Large intestine (tissue), 3 donors: ENCODE measurements around the gene FMOD. TPM values are rescaled to one million over a fixed set of nuclear protein-coding genes. Genes with fewer than 3 reads are reported as not detected.
"Not testable (repeated sequence)": the region's sequence is repeated elsewhere in the genome, so short reads cannot be mapped to it uniquely, and the experiment has no call there.

Experiments used
- DNase-seq, 2 donors: peaks; one replicate each; pipeline versions ENCODE4 v3.0.0 to v3.0.0-alpha.2; 2013
- H3K27ac ChIP-seq: one replicate; pipeline ENCODE4 v1.5.1; 2013; ENCODE audit warnings: low read length
- H3K27me3 ChIP-seq: 2 replicates; pipeline ENCODE4 v1.6.1; 2013; ENCODE audit warnings: low read length; ENCODE audit not compliant: control insufficient read depth, insufficient read depth
- H3K36me3 ChIP-seq: 2 replicates; pipeline ENCODE4 v1.6.1; 2013; ENCODE audit warnings: low read length; ENCODE audit not compliant: control insufficient read depth, insufficient read depth
- H3K4me1 ChIP-seq: one replicate; pipeline ENCODE4 v1.6.1; 2013; ENCODE audit warnings: low read length; ENCODE audit not compliant: control insufficient read depth, insufficient read depth
- H3K4me3 ChIP-seq: one replicate; pipeline ENCODE4 v1.5.1; 2013; ENCODE audit warnings: low read length
- H3K9me3 ChIP-seq: one replicate; pipeline ENCODE4 v1.6.1; 2013; ENCODE audit warnings: mild to moderate bottlenecking, low read depth, low read length, moderate library complexity; ENCODE audit not compliant: control insufficient read depth
- WGBS: methylation state at CpG from one replicate; pipeline ENCODE4 v1.1.5; 2013; ENCODE audit warnings: low lambda C conversion rate; ENCODE audit not compliant: insufficient coverage; 5-methylcytosine and 5-hydroxymethylcytosine counted together
- polyA plus RNA-seq: library from polyadenylated mRNA; unstranded; fragments of 120-200 nt; gene quantifications from one replicate; pipeline ENCODE4 v1.2.1, GENCODE V29; 2013

FMOD gene
- polyA plus RNA-seq, 1 donor, result 104 TPM

DNA sequence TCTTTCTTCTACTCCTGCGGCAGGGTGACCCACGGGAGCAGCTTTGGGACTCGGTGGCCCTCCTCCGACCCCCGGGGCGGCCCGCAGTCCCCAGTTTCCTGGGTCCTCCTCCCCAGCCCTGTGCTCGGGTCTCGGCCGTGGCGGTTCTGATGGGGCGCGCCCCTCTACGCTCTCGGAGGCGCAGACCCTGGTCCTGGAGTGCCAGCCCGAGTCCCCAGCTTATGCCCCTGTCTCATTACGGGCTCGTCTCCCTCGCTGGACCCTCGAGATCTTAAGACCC is 45.2 kb downstream of the FMOD start:
- no peaks in the 10 kb centered on the region for H3K27me3 ChIP-seq
- peaks cover 44% of the 10 kb centered on the region for H3K4me1 ChIP-seq
- peaks cover 34% of the 10 kb centered on the region for H3K36me3 ChIP-seq
- H3K4me3 ChIP-seq, result peak overlapping the region; percentile 89
- peak overlapping the region; percentile 86 for H3K27ac ChIP-seq
- no peak for DNase-seq
- H3K9me3 ChIP-seq, result no peaks in the 10 kb centered on the region
- WGBS, result no CpG with 5 or more reads among the region's 21 CpGs

- 20% methylated on average over 2 of the region's 79 CpGs for WGBS
- H3K36me3 ChIP-seq, result peaks cover 31% of the 10 kb centered on the region
- no peaks in the 10 kb centered on the region for H3K27me3 ChIP-seq
- DNase-seq, result peak; percentile 92 to 95
- H3K4me3 ChIP-seq, result peak within 1 kb of the TSS; percentile 89
- H3K27ac ChIP-seq, result peak within 1 kb of the TSS; percentile 91
- no peaks in the 10 kb centered on the region for H3K9me3 ChIP-seq
- H3K4me1 ChIP-seq, result peaks cover 44% of the 10 kb centered on the region
Observed at GRCh38 chr1:203304919-203305808, 45.8 kb downstream of the FMOD start, which contains the start of gene BTG2. Gene BTG2 (plus strand): TSS chr1:203305519. CDS start chr1:203305607, 88 bp downstream.

- H3K36me3 ChIP-seq, result peaks cover 25% of the 10 kb centered on the region
- H3K27me3 ChIP-seq, result no peaks in the 10 kb centered on the region
- H3K27ac ChIP-seq, result peak overlapping the region; percentile 91
- no peaks in the 10 kb centered on the region for H3K9me3 ChIP-seq
- H3K4me3 ChIP-seq, result peak overlapping the region; percentile 57
- H3K4me1 ChIP-seq, result peaks cover 44% of the 10 kb centered on the region
- WGBS, result 60% methylated on average over 1 of the region's 9 CpGs
- peak in 1 of 2 donors; percentile 49 for DNase-seq
Observed at GRCh38 chr1:203304391-203304918, 46.5 kb downstream of the FMOD start.

DNA sequence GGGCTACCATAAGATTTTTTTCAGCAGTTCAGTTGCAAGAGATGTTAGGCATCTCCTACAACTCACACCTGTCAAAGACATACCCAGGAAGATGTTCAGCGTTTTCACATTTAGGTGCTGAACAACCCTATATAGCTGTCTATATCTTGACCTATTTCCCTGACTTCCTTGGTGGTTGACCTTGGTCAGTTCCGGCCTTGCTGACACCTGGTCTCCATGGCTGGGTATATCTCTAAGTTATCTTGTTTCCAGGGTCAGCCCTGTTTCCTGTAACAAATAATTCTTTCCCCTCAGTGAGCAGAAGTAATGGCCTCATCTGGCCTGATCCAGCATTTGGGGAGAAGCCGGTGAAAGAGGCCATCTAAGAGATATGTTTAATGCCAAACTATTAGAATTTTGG is 48.0 kb downstream of the FMOD start:
- H3K27me3 ChIP-seq, result no peaks in the 10 kb centered on the region
- H3K36me3 ChIP-seq, result peaks cover 11% of the 10 kb centered on the region
- no peak overlapping the region for H3K27ac ChIP-seq
- no peak for DNase-seq
- WGBS, result 100% methylated on average over 1 of the region's 3 CpGs
- no peaks in the 10 kb centered on the region for H3K9me3 ChIP-seq
- peaks cover 37% of the 10 kb centered on the region for H3K4me1 ChIP-seq
- H3K4me3 ChIP-seq, result no peak overlapping the region

- Histone ChIP-seq H3K9me3 (no peaks in the 10 kb centered on the region), H3K36me3 (peaks cover 7% of the 10 kb centered on the region), H3K27ac (no peak overlapping the region), H3K4me3 (no peak overlapping the region), H3K4me1 (peaks cover 32% of the 10 kb centered on the region), H3K27me3 (no peaks in the 10 kb centered on the region)
- peak in 1 of 2 donors; percentile 61 for DNase-seq
- no CpG with 5 or more reads among the region's 7 CpGs for WGBS
Observed at GRCh38 chr1:203302456-203302855, 48.5 kb downstream of the FMOD start.

DNA sequence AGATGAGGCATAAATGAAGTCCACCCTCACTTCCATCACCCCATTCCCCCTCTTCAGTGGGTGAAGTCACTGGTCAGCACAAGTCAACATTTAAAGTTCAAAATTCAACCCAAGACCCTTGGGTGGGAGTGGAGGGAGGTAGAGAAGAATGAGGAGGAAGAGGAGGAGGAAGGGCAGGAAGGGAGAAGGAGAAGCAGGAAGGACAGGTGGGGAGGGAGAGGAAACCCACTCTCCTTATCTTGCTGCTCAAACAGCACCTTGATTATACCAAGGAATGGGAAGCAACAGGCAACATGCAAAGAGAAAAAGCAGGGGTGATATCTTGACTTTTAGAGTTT is 49.6 kb downstream of the FMOD start:
- H3K4me1 ChIP-seq, result peaks cover 25% of the 10 kb centered on the region

DNA sequence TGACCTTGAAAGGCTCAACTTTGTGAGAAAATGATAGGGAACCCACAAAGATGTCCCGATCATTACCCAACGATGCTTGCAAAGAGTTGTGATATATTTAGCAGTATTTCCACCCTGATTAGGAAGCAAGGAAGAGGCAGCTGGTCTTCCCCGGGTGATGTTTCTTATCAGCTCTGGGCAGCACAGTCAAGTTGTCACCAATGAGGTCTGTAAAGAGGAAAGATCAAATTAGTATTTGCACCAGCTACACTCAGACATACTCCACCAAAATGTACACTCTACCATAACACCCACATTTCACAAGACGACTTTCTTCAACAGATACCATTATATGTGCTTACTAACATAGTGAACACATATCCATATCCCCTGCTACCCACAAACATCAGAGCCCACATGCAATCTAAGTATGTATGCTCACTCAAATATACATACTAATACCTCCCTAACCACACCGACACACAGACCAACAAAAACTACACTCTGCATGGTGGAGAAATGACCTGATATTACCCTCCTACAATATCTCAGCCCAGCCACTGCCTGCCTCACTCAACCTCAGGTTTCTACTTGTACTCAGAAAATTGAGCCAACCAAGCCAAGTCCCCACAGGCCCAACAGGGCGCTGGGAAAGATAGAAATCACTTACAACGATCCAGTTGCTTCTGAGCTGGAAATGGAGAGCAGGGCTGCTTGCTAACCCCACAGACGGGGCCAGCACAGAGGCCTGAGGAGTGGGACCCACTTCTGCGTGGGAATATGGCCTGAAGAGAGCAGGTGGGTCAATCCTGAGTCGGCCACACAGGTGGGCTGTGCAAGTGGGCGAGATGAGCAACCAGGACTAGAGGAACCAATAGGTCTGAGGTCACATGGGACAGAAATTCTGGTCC is 50.2 kb downstream of the FMOD start:
- Histone ChIP-seq H3K9me3 (no peaks in the 10 kb centered on the region), H3K27me3 (no peaks in the 10 kb centered on the region), H3K36me3 (no peaks in the 10 kb centered on the region), H3K27ac (no peak overlapping the region), H3K4me3 (no peak overlapping the region), H3K4me1 (peaks cover 25% of the 10 kb centered on the region)
- no peak for DNase-seq
- no CpG with 5 or more reads among the region's 11 CpGs for WGBS

More for the DNA sequence above, 49.6 kb downstream of the FMOD start:
- no peak for DNase-seq
- Histone ChIP-seq H3K36me3 (no peaks in the 10 kb centered on the region), H3K4me3 (no peak overlapping the region), H3K9me3 (no peaks in the 10 kb centered on the region), H3K27me3 (no peaks in the 10 kb centered on the region), H3K27ac (no peak overlapping the region)

DNA sequence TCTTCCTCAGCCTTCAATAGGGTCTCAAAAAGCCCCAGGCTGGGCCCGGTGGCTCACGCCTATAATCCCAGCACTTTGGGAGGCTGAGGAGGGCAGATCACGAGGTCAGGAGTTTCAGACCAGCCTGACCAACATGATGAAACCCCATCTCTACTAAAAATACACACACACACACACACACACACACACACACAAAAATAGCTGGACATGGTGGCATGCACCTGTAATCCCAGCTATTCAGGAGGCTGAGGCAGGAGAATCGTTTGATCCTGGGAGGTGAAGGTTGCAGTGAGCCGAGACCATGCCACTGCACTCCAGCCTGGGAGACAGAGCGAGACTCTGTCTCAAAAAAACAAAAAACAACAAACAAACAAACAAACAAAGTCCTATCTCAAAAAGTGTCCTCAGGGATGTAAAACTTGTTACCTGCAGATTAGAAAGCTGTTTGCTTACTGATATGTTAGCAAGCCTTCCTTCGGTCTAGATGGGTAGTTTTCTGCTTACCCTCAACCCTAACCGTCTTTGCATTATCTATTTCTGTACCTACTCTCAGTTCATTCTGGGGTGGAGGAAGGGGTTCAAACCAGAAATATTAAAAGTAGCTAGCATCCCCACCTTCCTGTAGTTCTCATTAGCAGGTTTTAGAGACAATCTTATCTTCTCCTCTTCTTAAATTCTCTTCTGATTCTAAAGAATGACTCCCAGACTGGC is 51.0 kb downstream of the FMOD start:
- not testable (repeated sequence) for H3K4me3 ChIP-seq, H3K27ac ChIP-seq, H3K36me3 ChIP-seq, H3K27me3 ChIP-seq, H3K9me3 ChIP-seq, DNase-seq
- H3K4me1 ChIP-seq, result peaks cover 23% of the 10 kb centered on the region
- no CpG with 5 or more reads among the region's 8 CpGs for WGBS

DNA sequence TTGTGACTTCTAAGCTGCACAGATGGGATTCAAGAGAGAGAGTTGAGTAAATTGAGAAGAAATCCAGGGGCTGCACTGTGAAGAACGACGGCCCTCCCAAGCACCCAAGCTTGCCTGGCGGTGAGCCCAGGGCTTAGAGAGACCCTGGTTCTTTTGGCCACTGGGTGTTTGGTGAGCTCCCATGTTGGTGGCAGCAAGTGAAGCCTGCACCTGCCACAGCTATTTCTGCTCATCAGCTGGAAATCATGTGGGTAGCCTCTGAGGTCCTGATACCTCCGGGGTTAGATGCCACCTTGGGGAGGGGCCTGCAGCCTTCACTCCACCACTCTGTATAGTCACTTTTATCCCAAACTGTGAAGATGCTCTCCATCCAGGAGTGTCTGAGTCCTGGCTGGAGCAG is 51.8 kb downstream of the FMOD start:
- no CpG with 5 or more reads among the region's 4 CpGs for WGBS
- Histone ChIP-seq H3K9me3 (no peaks in the 10 kb centered on the region), H3K27ac (no peak overlapping the region), H3K4me3 (no peak overlapping the region), H3K27me3 (no peaks in the 10 kb centered on the region), H3K4me1 (peaks cover 16% of the 10 kb centered on the region), H3K36me3 (no peaks in the 10 kb centered on the region)
- no peak for DNase-seq

DNA sequence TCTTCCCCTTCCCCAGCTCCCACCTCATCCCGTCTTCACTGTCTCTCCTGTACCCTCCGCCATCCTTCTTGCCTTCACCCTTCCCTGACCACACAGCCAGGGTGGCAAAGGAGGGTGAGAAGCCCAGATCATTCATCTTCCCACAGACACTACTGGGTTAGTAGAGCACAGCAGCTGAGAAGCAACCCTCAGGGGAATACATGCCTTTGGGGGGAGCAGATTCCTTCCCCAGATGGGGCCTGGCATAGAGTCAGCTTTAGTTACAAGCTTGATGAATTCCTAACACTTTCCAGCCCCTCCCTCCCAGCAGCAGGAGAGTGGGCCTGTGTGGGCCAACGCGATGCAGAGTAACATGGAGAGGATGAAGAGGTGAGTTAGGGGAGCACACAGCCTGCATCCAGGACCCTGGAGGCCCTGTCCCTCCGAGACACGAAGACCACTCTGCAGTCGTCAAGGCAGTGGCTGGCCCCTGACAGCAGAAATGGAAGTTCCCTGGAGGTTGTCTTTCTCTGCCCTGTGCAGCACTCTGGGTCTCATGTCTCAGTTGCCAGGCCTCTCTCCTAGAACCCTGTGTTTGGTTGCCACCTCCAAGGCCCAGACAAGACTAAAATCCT is 54.4 kb downstream of the FMOD start:
- Histone ChIP-seq H3K27ac (no peak overlapping the region), H3K4me1 (peaks cover 9% of the 10 kb centered on the region), H3K36me3 (no peaks in the 10 kb centered on the region), H3K4me3 (no peak overlapping the region), H3K9me3 (no peaks in the 10 kb centered on the region), H3K27me3 (no peaks in the 10 kb centered on the region)
- no CpG with 5 or more reads among the region's 7 CpGs for WGBS
- no peak for DNase-seq
